ENCODE results near the gene MTUS2.

DNA sequence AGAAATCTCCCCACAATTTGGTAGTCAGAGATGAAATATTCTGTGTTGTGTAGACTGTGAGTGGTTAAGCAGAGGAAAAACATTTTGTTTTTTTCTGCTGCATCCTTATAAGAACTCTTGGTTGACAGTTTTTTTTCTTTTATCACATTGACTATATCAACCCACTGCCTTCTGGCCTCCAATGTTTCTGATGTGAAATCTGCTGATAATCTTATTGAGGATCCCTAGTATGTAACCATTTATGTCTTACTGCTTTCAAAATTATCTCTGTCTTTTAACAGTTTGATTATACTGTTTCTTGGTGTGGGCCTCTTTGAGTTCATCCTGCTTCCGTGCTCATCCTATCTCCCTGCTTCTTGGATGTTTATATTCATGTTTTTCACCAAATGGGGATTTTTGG lies 316.9 kb downstream of the MTUS2 start:
- TF ChIP-seq JUN (IDR thresholded peaks at IDR 0.05; ENCODE audit: borderline replicate concordance, insufficient read depth, insufficient read length, low read depth) (no peak), POLR2A (IDR thresholded peaks at IDR 0.05; ENCODE audit: low read depth, low read length) (no peak)
- TF ChIP-seq, protein P1, sequence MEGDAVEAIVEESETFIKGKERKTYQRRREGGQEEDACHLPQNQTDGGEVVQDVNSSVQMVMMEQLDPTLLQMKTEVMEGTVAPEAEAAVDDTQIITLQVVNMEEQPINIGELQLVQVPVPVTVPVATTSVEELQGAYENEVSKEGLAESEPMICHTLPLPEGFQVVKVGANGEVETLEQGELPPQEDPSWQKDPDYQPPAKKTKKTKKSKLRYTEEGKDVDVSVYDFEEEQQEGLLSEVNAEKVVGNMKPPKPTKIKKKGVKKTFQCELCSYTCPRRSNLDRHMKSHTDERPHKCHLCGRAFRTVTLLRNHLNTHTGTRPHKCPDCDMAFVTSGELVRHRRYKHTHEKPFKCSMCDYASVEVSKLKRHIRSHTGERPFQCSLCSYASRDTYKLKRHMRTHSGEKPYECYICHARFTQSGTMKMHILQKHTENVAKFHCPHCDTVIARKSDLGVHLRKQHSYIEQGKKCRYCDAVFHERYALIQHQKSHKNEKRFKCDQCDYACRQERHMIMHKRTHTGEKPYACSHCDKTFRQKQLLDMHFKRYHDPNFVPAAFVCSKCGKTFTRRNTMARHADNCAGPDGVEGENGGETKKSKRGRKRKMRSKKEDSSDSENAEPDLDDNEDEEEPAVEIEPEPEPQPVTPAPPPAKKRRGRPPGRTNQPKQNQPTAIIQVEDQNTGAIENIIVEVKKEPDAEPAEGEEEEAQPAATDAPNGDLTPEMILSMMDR (IDR thresholded peaks at IDR 0.05; ENCODE audit: extremely low read depth in 1 of 2, insufficient read depth in 1 of 2, low read depth in 1 of 2, low read length in 2 of 2): no peak
